Esophagus muscularis mucosa (tissue), 3 donors: ENCODE data around the gene CPS1.

Experiments used
- POLR2A ChIP-seq: fragments of 450-650 bp; IDR thresholded peaks from one replicate; pipeline ENCODE4 v1.6.1; 2017; ENCODE audit warnings: antibody characterized with exemption, moderate library complexity, mild to moderate bottlenecking, low read depth
- POLR2AphosphoS5 ChIP-seq, 2 donors: sonication (generic); formaldehyde crosslinking; IDR thresholded peaks; one replicate each; pipeline ENCODE4 v1.6.1; 2017; ENCODE audit warnings: antibody characterized with exemption in 2 of 2
- TF ChIP-seq, protein P1 (sequence below), 3 experiments: fragments of 200-600 bp in 2 of 3; fragments of 450-650 bp in 1 of 3; sonication (generic) in 2 of 3; IDR thresholded peaks; one replicate each; pipeline ENCODE4 v1.5.1; 2017 to 2019; ENCODE audit warnings: antibody characterized with exemption in 3 of 3, mild to moderate bottlenecking in 2 of 3, moderate library complexity in 1 of 3

DNA sequence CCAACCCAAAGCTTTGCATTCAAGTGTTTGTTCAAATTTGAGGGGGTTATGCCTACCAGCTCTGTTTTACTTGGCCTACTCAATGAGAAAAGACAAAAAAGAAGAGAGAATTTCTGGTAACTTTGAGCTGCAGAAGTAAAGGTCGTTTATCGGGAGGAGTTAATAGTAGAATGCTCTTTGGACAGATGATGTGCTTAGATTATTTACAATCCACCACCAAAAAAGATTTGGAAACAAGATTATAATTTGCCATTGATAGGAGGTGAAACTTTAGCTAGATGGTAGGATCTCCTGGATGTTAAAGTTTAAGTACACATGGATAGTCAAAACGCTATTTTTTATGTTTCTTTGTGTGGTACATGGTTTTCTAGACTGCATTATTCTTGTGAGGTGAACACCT, 24.9 kb upstream of the CPS1 start:
- TF ChIP-seq, protein P1, sequence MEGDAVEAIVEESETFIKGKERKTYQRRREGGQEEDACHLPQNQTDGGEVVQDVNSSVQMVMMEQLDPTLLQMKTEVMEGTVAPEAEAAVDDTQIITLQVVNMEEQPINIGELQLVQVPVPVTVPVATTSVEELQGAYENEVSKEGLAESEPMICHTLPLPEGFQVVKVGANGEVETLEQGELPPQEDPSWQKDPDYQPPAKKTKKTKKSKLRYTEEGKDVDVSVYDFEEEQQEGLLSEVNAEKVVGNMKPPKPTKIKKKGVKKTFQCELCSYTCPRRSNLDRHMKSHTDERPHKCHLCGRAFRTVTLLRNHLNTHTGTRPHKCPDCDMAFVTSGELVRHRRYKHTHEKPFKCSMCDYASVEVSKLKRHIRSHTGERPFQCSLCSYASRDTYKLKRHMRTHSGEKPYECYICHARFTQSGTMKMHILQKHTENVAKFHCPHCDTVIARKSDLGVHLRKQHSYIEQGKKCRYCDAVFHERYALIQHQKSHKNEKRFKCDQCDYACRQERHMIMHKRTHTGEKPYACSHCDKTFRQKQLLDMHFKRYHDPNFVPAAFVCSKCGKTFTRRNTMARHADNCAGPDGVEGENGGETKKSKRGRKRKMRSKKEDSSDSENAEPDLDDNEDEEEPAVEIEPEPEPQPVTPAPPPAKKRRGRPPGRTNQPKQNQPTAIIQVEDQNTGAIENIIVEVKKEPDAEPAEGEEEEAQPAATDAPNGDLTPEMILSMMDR (IDR thresholded peaks at IDR 0.05) = no peak
- TF ChIP-seq POLR2AphosphoS5 (IDR thresholded peaks at IDR 0.05) (no peak), POLR2A (no peak)
